ENCODE measurements around the gene C19orf25.

C19orf25 gene

DNA sequence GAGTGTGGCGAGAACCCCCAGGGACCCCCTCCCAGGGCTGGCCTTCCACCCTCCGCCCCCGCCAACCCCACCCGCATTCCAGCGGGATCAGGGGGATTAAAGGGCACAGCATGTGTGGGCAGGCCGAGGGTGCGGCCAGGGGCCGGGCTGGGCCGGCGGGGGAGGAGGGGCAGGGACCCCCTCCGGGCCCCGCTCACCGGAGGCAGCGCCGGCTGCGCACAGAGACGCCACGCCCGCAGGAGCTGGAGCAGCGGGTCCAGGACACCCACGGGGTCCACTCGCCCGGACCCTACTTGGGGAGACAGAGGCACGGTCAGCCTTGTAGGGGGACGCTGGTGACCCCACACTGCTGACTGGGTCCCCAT lies 31.4 kb upstream of the C19orf25 start:
- no peaks in the 10 kb centered on the region for H3K79me2 ChIP-seq
- H3K4me3 ChIP-seq (ENCODE audit: low read depth, low read length): no peak overlapping the region
- TF ChIP-seq, protein P1, sequence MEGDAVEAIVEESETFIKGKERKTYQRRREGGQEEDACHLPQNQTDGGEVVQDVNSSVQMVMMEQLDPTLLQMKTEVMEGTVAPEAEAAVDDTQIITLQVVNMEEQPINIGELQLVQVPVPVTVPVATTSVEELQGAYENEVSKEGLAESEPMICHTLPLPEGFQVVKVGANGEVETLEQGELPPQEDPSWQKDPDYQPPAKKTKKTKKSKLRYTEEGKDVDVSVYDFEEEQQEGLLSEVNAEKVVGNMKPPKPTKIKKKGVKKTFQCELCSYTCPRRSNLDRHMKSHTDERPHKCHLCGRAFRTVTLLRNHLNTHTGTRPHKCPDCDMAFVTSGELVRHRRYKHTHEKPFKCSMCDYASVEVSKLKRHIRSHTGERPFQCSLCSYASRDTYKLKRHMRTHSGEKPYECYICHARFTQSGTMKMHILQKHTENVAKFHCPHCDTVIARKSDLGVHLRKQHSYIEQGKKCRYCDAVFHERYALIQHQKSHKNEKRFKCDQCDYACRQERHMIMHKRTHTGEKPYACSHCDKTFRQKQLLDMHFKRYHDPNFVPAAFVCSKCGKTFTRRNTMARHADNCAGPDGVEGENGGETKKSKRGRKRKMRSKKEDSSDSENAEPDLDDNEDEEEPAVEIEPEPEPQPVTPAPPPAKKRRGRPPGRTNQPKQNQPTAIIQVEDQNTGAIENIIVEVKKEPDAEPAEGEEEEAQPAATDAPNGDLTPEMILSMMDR (IDR thresholded peaks at IDR 0.05): no peak
- no peak overlapping the region for H2AFZ ChIP-seq
- no peak overlapping the region for H3K27ac ChIP-seq
- no peak overlapping the region for H3K4me2 ChIP-seq (ENCODE audit: low read length)
- peaks cover 2% of the 10 kb centered on the region for H3K4me1 ChIP-seq
- H3K9me3 ChIP-seq (ENCODE audit: control insufficient read depth, low read length): no peaks in the 10 kb centered on the region
- H3K36me3 ChIP-seq (ENCODE audit: control insufficient read depth, insufficient read depth, low read length): no peaks in the 10 kb centered on the region
- no peaks in the 10 kb centered on the region for H3K27me3 ChIP-seq (ENCODE audit: control insufficient read depth, insufficient read depth, low read length)
- H3K9ac ChIP-seq: no peak overlapping the region

DNA sequence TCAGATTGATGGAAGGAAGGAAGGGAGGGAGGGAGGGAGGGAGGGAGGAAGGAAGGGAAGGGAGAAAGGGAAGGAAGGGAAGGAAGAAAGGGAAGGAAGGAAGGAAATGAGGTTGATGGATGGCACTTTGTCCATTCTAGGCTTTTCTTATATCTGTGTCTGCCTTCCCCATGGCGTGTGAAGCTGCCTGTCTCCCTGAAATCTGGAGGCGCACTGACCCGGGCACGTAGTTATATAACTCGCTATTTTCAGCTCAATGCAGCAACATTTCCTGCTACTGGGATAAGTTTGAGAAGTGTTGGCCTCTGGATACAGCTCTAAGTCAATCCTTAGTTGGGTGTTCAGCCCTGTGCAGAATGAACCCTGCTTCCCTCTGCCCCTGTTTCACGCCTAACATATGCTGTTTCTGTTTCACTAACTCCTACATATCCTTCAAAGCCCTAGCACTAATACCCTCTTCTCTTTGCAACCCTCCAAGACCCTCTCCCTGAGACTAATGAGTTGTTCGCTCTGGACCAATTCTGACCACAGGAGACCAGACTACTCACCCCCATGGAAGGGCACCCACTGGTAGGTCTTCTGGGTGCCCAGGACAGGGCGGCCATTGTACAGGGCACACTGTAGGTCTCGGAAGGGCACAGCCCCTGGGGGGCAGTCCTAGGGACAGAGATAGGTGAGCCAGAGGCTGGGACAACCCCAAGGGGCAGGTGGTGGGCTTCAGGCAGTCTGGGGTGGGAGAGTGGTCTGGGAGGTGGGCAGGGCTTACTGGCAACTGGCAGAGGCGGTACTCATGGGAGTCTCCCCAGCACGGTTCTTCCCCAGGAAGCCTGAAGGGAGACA lies 30.8 kb upstream of the C19orf25 start:
- peaks cover 2% of the 10 kb centered on the region for H3K4me1 ChIP-seq

DNA sequence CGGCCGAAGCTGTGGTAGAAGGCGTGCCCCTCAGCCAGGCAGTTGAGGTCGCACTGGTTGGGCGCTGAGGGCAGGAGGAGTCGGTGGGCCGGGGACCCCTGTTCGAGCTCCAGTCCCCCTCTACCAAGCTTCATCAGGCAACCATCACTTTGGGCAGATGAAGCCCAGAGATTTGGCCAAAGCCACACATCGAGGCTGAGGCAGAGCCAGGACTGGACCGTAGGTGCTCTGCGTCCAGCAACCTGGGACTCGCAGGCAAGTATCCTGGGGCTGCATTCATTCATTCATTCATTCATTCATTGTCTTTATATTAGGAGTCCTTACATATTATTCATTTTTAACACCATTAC lies 29.5 kb upstream of the C19orf25 start:
- no peak overlapping the region for H3K27ac ChIP-seq
- no peak overlapping the region for H2AFZ ChIP-seq
- no peak overlapping the region for H3K9ac ChIP-seq

More for the DNA sequence above, 30.8 kb upstream of the C19orf25 start:
- Histone ChIP-seq H2AFZ (no peak overlapping the region), H3K4me2 (ENCODE audit: low read length) (no peak overlapping the region), H3K9me3 (ENCODE audit: control insufficient read depth, low read length) (no peaks in the 10 kb centered on the region), H3K9ac (no peak overlapping the region), H3K79me2 (no peaks in the 10 kb centered on the region), H3K36me3 (ENCODE audit: control insufficient read depth, insufficient read depth, low read length) (no peaks in the 10 kb centered on the region), H3K27me3 (ENCODE audit: control insufficient read depth, insufficient read depth, low read length) (no peaks in the 10 kb centered on the region), H3K27ac (no peak overlapping the region), H3K4me3 (ENCODE audit: low read depth, low read length) (no peak overlapping the region)
- TF ChIP-seq, protein P1 (IDR thresholded peaks at IDR 0.05): no peak

DNA sequence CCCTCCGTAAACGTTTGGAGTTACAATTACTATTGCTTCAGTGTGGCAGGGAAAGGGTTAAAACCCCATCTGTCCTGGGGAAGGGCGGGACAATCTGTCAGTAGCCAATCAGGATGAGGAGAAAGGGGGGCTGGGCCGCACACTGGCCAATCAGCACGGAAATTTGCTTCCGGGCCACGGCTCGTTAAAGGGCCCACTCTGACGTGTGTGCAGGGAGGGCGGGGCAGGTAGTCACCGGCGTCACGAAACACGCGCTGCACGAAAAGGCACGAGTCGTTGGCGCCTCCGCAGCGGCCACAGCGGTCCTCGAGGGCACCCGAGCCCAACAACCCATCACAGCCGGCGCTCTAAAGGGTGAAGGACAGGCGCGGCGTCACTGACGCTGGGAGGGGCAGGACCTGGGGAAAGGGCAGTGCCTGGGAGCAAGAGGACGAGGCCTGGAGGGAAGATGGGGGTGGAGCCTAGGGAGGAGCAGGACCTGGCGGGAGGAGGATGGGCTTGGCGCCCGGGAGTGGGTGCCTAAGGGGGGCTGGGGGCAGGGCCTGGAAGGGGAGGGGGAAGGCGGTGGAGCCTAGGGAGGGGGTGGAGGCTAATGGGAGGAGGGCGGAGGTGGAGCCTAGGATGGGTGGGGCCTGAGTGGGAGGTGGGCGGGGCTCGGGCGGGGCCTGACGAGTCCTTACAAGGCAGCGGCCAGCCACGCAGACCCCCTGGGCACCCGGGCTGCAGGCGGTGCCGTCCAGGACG lies 28.9 kb upstream of the C19orf25 start:
- H3K79me2 ChIP-seq: no peaks in the 10 kb centered on the region
- peak overlapping the region; percentile 93 for H2AFZ ChIP-seq
- no peaks in the 10 kb centered on the region for H3K27me3 ChIP-seq (ENCODE audit: control insufficient read depth, insufficient read depth, low read length)
- peak overlapping the region; percentile 95 for H3K4me2 ChIP-seq (ENCODE audit: low read length)
- H3K27ac ChIP-seq: peak overlapping the region; percentile 39
- H3K36me3 ChIP-seq (ENCODE audit: control insufficient read depth, insufficient read depth, low read length): no peaks in the 10 kb centered on the region
- no peaks in the 10 kb centered on the region for H3K9me3 ChIP-seq (ENCODE audit: control insufficient read depth, low read length)
- TF ChIP-seq, protein P1 (IDR thresholded peaks at IDR 0.05): no peak
- H3K4me3 ChIP-seq (ENCODE audit: low read depth, low read length): peak overlapping the region; percentile 58
- no peak overlapping the region for H3K9ac ChIP-seq
- peaks cover 2% of the 10 kb centered on the region for H3K4me1 ChIP-seq

More for the DNA sequence above, 29.5 kb upstream of the C19orf25 start:
- H3K4me2 ChIP-seq (ENCODE audit: low read length): peak overlapping the region; percentile 18
- peaks cover 2% of the 10 kb centered on the region for H3K4me1 ChIP-seq
- no peaks in the 10 kb centered on the region for H3K27me3 ChIP-seq (ENCODE audit: control insufficient read depth, insufficient read depth, low read length)
- H3K9me3 ChIP-seq (ENCODE audit: control insufficient read depth, low read length): no peaks in the 10 kb centered on the region
- H3K36me3 ChIP-seq (ENCODE audit: control insufficient read depth, insufficient read depth, low read length): no peaks in the 10 kb centered on the region
- no peaks in the 10 kb centered on the region for H3K79me2 ChIP-seq
- TF ChIP-seq, protein P1 (IDR thresholded peaks at IDR 0.05): no peak
- no peak overlapping the region for H3K4me3 ChIP-seq (ENCODE audit: low read depth, low read length)

Data from parathyroid adenoma (tissue), 2 donors.